ENCODE results near the gene GMIP.

DNA sequence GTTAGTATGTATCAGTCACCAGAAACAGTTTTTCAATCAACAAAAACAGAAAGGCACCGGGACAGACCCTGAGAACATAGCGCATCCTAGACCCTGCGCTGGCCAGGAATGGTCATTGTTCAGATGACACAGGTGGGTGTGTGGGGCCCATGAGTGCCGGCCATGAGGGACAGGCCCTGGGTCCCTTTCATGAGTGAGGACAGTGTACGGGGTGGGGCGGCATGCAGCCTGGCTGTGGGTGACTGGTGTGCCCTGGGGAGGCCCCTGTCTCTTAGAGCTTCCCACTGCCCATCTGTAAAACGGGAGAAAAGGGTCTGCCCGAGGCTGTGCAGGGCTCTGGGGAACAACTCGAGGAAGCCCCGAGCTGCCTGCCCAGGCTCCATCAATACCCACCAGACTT is 50.8 kb downstream of the GMIP start:
- TF ChIP-seq, protein P1, sequence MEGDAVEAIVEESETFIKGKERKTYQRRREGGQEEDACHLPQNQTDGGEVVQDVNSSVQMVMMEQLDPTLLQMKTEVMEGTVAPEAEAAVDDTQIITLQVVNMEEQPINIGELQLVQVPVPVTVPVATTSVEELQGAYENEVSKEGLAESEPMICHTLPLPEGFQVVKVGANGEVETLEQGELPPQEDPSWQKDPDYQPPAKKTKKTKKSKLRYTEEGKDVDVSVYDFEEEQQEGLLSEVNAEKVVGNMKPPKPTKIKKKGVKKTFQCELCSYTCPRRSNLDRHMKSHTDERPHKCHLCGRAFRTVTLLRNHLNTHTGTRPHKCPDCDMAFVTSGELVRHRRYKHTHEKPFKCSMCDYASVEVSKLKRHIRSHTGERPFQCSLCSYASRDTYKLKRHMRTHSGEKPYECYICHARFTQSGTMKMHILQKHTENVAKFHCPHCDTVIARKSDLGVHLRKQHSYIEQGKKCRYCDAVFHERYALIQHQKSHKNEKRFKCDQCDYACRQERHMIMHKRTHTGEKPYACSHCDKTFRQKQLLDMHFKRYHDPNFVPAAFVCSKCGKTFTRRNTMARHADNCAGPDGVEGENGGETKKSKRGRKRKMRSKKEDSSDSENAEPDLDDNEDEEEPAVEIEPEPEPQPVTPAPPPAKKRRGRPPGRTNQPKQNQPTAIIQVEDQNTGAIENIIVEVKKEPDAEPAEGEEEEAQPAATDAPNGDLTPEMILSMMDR (IDR thresholded peaks at IDR 0.05) = no peak
- TF ChIP-seq POLR2A (IDR thresholded peaks at IDR 0.05) = no peak
